H7 (cell line): ENCODE measurements around the gene OR5AN1. TPM values are rescaled to one million over a fixed set of nuclear protein-coding genes. Genes with fewer than 3 reads are reported as not detected.
"Not testable (repeated sequence)": the region's sequence is repeated elsewhere in the genome, so short reads cannot be mapped to it uniquely, and the experiment has no call there.

Experiments
- DNase-seq: peaks from one replicate; pipeline ENCODE4 v3.0.0; 2012
- H3K27me3 ChIP-seq: 2 replicates; pipeline ENCODE4 v1.6.0; 2011; ENCODE audit warnings: mild to moderate bottlenecking, low read length; ENCODE audit not compliant: control insufficient read depth, insufficient read depth
- H3K36me3 ChIP-seq: replicated peaks from 2 replicates; pipeline ENCODE4 v1.5.1; 2011; ENCODE audit warnings: low read length; ENCODE audit not compliant: control insufficient read depth, insufficient read depth
- H3K4me3 ChIP-seq: 2 replicates; pipeline ENCODE4 v1.5.1; 2011; ENCODE audit warnings: low read depth, mild to moderate bottlenecking, control low read depth, low read length, moderate library complexity; ENCODE audit not compliant: insufficient read depth
- total RNA-seq: library from RNA; depleted of rRNA; stranded (reverse); fragments of >200 nt; shearing (Covaris generic); gene quantifications from 2 replicates; pipeline ENCODE4 v1.2.3, GENCODE V29; 2014; rRNA removed

Gene OR5AN1, protein sequence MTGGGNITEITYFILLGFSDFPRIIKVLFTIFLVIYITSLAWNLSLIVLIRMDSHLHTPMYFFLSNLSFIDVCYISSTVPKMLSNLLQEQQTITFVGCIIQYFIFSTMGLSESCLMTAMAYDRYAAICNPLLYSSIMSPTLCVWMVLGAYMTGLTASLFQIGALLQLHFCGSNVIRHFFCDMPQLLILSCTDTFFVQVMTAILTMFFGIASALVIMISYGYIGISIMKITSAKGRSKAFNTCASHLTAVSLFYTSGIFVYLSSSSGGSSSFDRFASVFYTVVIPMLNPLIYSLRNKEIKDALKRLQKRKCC
- total RNA-seq = not detected in 2 replicates

DNA sequence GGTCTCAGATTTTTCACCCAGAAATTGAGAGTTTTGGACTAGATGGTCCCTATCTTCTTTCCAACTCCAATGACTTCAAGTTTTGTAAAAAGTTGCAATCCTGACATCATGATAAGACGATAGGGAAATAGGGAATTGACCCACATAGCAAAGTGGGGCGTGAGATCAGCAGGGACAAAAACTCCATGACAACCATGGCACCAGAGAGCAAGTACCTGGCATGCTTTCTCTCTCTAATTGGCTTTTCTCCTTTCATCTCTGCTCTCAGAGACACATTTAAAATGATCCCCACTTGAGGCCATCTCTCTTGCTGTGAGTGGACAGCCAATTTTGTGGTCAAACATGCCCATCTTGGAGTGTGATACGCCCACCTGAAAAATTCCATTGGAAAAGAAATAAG lies at the start of gene OR5AN1:
Gene OR5AN1 (plus strand): TSS at position 301 of the 400 bp plus-strand sequence. CDS start 5,564 bp downstream, outside the sequence.
- Histone ChIP-seq H3K27me3 (no peaks in the 10 kb centered on the region), H3K4me3 (no peak within 1 kb of the TSS), H3K36me3 (no peaks in the 10 kb centered on the region)
- DNase-seq = no peak

DNA sequence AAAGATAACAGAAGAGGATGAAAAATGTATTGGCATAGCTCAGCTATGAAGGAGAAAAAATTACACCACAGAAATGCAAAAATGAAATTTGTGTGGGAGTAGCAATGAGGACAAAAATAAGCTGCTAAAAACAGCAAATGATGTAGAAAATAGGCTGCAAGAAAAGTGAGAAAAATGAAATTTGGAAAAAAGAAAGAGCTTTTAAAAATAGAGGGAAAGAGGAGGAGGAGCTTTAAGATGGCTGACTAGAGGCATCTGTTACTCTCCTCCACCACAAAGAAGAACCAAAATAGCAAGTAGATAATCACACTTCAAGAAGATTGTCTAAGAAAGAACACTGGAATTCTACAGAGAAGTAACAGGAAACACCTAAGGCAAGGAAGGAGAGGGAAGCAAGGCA lies 23.7 kb upstream of the OR5AN1 start:
- no peak for DNase-seq
- Histone ChIP-seq H3K27me3 (no peaks in the 10 kb centered on the region), H3K36me3 (no peaks in the 10 kb centered on the region), H3K4me3 (no peak overlapping the region)

DNA sequence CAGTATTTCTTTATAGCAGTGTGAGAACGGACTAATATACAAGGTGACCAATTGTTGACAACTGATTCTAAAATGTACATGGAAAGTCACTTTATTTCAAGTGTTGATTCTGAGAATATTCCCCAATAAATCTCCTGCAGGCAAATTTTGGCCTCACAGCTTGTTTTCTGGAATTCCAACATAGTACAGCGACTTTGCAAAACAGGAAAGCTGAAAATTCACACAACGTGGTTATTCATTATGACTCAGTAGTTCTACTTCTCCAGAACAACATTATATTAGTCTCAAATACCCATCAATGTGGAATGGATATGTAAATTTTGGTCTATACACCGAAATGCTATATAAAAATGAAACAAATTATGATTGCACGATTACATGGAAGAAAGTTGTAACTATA lies 22.5 kb upstream of the OR5AN1 start:
- Histone ChIP-seq H3K4me3 (no peak overlapping the region), H3K36me3 (no peaks in the 10 kb centered on the region), H3K27me3 (no peaks in the 10 kb centered on the region)
- no peak for DNase-seq

DNA sequence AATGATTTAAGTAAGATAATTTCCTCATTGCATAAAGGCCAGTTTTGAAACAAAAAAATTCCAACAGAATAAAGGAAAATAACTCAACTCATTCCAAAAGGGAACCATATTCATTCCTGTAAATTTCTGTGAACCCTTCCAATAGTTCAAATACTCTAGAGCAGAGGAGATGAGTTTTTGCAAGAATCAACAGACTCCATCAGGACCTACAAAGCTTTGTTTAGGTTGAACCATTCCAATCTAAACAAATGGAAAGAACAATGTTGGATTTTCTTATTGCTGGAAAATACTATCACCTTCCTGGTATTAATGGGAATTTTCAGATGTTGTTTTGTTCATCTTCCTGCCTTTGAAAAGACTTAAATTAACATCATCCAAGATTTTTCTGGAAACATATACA lies 21.8 kb upstream of the OR5AN1 start:
- H3K27me3 ChIP-seq = no peaks in the 10 kb centered on the region
- H3K4me3 ChIP-seq = no peak overlapping the region
- no peaks in the 10 kb centered on the region for H3K36me3 ChIP-seq
- DNase-seq = no peak

DNA sequence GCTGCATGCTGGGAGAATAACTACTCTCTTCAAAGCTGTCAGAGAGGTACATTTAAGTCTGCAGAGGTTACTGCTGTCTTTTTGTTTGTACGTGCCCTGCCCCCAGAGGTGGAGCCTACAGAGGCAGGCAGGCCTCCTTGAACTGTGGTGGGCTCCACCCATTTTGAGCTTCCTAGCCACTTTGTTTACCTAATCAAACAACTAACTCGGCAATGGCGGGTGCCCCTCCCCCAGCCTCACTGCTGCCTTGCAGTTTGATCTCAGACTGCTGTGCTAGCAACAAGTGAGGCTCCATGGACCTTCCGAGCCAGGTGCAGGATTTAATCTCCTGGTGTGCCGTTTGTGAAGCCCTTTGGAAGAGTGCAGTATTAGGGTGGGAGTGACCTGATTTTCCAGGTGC lies 9.0 kb upstream of the OR5AN1 start:
- H3K27me3 ChIP-seq, H3K4me3 ChIP-seq, H3K36me3 ChIP-seq, DNase-seq: not testable (repeated sequence)

DNA sequence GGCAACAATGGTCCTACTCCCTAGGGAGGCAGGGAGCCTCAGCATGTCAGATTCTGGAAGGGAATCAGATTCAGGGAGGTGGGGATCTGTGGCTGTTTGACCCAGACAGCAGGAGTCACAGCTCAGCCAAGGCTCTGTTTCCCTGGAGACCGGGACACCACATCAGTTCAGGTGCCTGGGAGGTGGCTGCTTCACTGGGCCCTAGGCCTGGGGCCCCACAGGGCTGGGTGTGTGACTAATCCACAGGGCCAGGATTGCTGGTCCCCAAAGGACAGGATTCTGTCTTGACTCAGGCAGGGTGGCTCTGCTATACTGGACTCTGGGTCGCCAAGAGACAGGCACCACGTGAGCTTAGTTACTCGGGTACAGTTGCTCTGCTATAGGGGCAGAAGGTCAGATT lies 3.5 kb upstream of the OR5AN1 start:
- DNase-seq = no peak
- Histone ChIP-seq H3K27me3 (no peaks in the 10 kb centered on the region), H3K36me3 (no peaks in the 10 kb centered on the region), H3K4me3 (no peak overlapping the region)

DNA sequence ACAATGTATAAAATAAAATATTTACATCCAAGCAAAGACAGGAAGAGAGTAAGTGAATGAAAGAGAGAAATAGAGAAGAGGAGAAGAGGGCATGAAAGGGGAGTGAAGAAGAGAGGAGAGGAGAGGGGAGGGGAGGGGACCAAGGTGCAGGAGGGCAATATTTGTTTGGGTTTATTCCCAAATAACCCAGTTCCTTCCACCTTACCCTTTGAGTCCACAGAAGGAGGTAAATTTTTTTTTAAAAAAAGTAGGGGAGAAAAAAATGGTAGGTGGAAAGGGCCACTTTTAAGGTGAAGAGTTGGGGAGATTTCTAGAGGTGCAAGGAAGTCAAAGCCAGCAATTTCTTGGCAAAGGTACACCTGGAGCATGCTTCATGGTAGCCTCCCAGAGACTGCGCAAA lies 2.1 kb upstream of the OR5AN1 start:
- no peak overlapping the region for H3K4me3 ChIP-seq
- H3K36me3 ChIP-seq = no peaks in the 10 kb centered on the region
- H3K27me3 ChIP-seq = no peaks in the 10 kb centered on the region
- no peak for DNase-seq

DNA sequence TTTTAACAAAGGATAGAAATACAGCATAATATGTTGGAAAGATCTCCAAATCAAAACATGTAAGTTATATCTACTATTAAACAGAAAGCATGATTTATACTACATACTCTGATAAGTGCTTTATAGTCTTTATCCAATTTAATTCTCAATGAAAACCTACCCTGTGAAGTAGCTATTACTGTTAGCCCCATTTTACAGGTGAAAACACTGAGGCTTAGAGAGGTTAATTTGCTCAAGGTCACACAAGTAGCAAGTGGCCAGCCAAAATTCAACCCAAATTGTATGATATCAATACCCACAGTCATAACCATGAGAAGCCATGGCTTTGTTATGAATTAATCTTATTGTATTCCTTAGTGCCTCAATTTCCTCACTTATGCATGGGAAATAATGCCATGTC lies 675 bp upstream of the OR5AN1 start:
- Histone ChIP-seq H3K4me3 (no peak overlapping the region), H3K36me3 (no peaks in the 10 kb centered on the region), H3K27me3 (no peaks in the 10 kb centered on the region)
- no peak for DNase-seq

DNA sequence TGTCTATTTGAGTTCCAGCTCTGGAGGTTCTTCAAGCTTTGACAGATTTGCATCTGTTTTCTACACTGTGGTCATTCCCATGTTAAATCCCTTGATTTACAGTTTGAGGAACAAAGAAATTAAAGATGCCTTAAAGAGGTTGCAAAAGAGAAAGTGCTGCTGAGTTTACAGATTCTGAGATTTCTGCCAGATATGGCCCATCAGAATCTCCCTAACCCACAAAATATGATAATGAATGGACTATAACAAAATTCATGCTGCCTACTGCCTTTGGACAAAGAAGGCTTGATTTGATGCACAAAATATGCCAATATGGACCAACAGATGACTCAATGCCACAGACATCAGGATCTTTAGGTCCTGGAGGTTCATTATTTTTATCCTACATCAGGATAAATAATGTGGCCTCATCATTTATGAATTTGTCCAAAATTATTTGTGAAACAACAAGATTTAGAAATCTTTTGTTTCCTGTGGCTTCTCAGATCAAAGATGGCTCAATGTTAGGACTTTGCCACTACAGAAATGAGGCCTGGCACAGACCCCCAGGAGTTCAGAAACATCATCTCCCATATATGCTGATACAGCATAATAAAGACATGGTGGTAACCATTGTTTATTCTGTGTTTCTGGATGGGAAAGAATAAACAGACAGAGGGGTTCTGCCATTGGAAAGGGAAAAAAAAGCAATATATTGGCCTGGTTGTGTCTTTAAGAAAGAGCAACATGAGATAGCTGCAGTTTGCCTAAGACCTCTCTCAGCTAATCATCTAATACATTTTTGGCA lies 6.7 kb downstream of the OR5AN1 start:
- Histone ChIP-seq H3K27me3 (no peaks in the 10 kb centered on the region), H3K4me3 (no peak overlapping the region), H3K36me3 (no peaks in the 10 kb centered on the region)
- DNase-seq = no peak

DNA sequence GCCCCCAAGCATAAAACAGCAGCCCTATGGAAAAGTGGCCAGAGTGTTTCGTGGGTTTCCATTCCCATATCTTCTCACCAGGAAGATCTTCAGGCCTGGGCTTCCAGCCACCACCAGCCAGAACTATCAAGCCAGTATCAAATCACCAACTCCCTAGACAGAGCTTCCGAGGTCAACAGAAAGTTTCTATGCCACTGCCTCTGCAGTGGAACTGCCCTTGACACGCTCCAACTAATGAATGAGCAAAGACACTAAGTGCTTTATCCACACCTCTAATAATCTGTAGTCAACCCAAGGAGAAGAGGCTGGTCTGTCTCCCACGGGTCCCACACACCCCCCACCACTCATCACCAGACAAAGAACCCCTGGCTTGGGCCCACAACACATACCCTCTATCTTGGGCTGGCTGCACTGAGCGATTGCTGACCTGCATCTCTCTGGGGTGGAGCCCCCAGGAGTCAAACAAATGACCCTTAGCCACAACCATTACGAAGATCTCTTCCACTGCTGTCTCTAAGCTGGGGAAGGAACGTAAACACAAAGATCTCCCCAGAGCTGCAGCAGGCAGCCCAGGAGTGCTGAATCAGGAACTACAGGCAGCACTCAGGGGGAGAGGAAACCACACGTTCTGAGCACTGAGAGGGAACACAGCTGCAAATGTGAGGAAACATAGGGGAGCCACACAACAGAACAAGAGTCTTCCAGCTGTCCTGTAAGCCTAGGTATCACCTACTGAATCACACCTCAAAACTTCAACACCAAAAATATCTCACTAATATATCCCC lies 9.7 kb downstream of the OR5AN1 start:
- Histone ChIP-seq H3K4me3 (no peak overlapping the region), H3K27me3 (no peaks in the 10 kb centered on the region), H3K36me3 (no peaks in the 10 kb centered on the region)
- DNase-seq = no peak

DNA sequence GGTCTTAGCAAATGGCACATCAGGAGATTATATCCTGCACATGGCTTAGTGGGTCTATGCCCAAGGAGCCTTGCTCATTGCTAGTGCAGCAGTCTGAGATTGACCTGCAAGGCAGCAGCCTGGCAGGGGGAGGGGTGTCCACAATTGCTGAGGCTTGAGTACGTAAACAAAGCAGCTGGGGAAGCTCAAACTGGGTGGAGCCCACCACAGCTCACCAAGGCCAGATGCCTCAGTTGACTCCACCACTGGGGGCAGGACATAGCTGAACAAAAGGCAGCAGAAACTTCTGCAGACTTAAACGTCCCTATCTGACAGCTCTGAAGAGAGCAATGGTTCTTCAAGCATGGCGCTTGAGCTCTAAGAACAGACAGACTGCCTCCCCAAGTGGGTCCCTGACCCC lies 13.6 kb downstream of the OR5AN1 start:
- DNase-seq, H3K36me3 ChIP-seq, H3K4me3 ChIP-seq, H3K27me3 ChIP-seq: not testable (repeated sequence)

DNA sequence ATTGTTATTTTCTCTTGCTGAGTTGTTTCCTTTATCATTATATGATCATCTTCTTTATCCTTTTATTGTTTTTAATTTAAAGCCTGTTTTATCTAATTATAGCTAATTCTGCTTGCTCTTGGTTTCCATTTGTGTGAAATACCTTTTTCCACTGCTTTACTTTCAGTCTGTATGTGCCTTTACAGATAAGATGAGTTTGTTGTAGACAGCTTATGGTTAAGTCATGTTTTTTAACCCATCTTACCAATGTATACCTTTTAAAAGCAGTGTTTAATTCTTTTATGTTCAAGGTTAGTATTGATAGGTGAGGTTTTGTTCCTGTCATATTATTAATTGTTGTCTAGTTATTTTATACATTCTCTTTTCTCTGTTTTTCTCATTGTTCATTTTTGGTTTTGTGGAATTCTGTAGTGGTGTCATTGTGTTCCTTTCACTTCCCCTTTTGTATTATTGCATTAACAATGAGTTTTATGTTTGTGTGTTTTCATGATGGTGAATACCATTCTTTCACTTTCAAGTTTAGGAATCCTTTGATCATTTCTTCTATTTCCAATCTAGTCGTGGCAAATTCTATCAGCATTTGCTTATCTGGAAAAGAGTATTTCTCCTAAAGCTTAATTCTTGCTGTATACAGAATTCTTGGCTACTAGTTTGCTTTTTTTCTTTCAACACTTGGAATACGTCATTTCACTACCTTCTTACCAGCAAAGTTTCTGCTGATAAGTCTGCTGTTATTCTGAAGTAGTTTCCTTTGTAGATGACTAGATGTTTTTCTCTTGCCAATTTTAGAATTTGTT lies 21.8 kb downstream of the OR5AN1 start:
- DNase-seq = no peak
- Histone ChIP-seq H3K27me3 (no peaks in the 10 kb centered on the region), H3K4me3 (no peak overlapping the region), H3K36me3 (no peaks in the 10 kb centered on the region)

DNA sequence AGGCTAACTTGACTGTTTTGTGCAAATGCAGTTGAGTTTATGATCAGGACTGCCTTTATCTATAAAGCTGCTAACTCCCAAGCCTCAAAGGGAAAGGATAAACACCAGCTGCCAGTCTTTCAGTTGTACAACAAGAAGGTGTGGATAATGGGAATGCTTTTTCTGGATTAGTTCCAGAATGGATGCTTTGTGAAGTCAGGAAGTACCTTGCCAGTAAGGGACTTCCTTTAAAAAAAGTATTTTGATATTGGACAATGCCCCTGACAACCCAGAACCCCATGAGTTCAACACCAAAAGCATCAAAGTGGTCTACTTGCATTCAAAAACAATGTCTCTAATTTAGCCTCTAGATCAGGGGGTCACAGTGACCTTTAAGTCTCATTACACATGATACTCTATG lies 35.5 kb downstream of the OR5AN1 start:
- DNase-seq = no peak
- Histone ChIP-seq H3K27me3 (no peaks in the 10 kb centered on the region), H3K36me3 (no peaks in the 10 kb centered on the region), H3K4me3 (no peak overlapping the region)
